Activated CD8-positive, alpha-beta T cell treated with anti-CD3 and anti-CD28 coated beads for 36 hours (primary cell): ENCODE results near the gene NFATC4. TPM values are rescaled to one million over a fixed set of nuclear protein-coding genes. Genes with fewer than 3 reads are reported as not detected.

Experiments used
- ATAC-seq: fragments of 200-7000 bp; cut with Tn5 transposase; one replicate; pipeline ENCODE4 v1.10.0; 2021; ENCODE audit warnings: mild to moderate bottlenecking, moderate library complexity
- CTCF ChIA-PET: fragments of 350-600 bp; sonication (Branson Sonifier 250); formaldehyde crosslinking; loops from one replicate; lab custom pipeline; 2021; ENCODE audit warnings: antibody characterized with exemption; lab: Charles Lee
- POLR2A ChIA-PET: fragments of 350-600 bp; sonication (Branson Sonifier 250); formaldehyde crosslinking; loops from one replicate; lab custom pipeline; 2021; ENCODE audit warnings: antibody characterized with exemption; lab: Charles Lee
- DNase-seq: peaks from one replicate; pipeline ENCODE4 v3.0.0-alpha.2; 2020
- H3K27ac Mint-ChIP-seq: one replicate; pipeline ENCODE4 v1.8.0; 2021; ENCODE audit warnings: mild to moderate bottlenecking, mixed read lengths
- H3K27me3 Mint-ChIP-seq: one replicate; pipeline ENCODE4 v1.8.0; 2021; ENCODE audit warnings: mixed read lengths
- H3K36me3 Mint-ChIP-seq: one replicate; pipeline ENCODE4 v1.8.0; 2021; ENCODE audit warnings: low read depth, mixed read lengths
- H3K4me1 Mint-ChIP-seq: one replicate; pipeline ENCODE4 v1.8.0; 2021; ENCODE audit warnings: low read depth, mixed read lengths
- H3K4me3 Mint-ChIP-seq: one replicate; pipeline ENCODE4 v1.8.0; 2021; ENCODE audit warnings: mild to moderate bottlenecking, moderate library complexity, mixed read lengths
- H3K9me3 Mint-ChIP-seq: one replicate; pipeline ENCODE4 v1.8.0; 2021; ENCODE audit warnings: mixed read lengths
- CTCF ChIP-seq: fragments of 200-600 bp; IDR thresholded peaks from one replicate; pipeline ENCODE4 v1.8.0; 2022; ENCODE audit warnings: antibody characterized with exemption, mild to moderate bottlenecking
- intact Hi-C: fragments of 100-400 bp; cut with micrococcal nuclease; formaldehyde crosslinking; loops from one replicate; pipeline ENCODE4 v1.10.0; 2022
- total RNA-seq, 2 experiments: library from RNA; stranded (reverse); gene quantifications; one replicate each; pipeline ENCODE4 v1.2.3, GENCODE V29; 2021

The NFATC4 gene
- total RNA-seq, 2 experiments from 2014 or later: 1.3 to 2.0 TPM

GRCh38 chr14:24409956-24410355, 42.0 kb downstream of the NFATC4 start:
- Mint-ChIP-seq H3K4me1 (no peaks in the 10 kb centered on the region), H3K27me3 (peaks cover 3% of the 10 kb centered on the region), H3K36me3 (no peaks in the 10 kb centered on the region), H3K27ac (no peak overlapping the region), H3K4me3 (no peak overlapping the region), H3K9me3 (no peaks in the 10 kb centered on the region)
- TF ChIP-seq CTCF: no peak
- ATAC-seq: no peak
- intact Hi-C loops: no loop called here
- no peak for DNase-seq
- POLR2A ChIA-PET: interaction anchor here (1.9 kb wide), 1 partner anchor 14 kb away, joined by 8 read pairs; no protein-coding TSS in a partner anchor
- CTCF ChIA-PET: interaction anchor here (1.0 to 2.8 kb wide), 8 partner anchors 11 to 76 kb away, joined by 3 to 8 read pairs (median 6); partner anchors contain the start of gene NYNRIN

GRCh38 chr14:24411443-24412389, 43.7 kb downstream of the NFATC4 start:
- peak; percentile 49 for DNase-seq
- TF ChIP-seq CTCF: peak; percentile 57
- H3K4me3 Mint-ChIP-seq: no peak overlapping the region
- ATAC-seq: peak; percentile 87
- no peaks in the 10 kb centered on the region for H3K27me3 Mint-ChIP-seq
- H3K4me1 Mint-ChIP-seq: no peaks in the 10 kb centered on the region
- no peaks in the 10 kb centered on the region for H3K9me3 Mint-ChIP-seq
- ChIA-PET CTCF (interaction anchor here (1.1 to 7.0 kb wide), 9 partner anchors 13 to 87 kb away, joined by 3 to 33 read pairs (median 7); partner anchors contain the start of genes CBLN3, KHNYN and NYNRIN), POLR2A (interaction anchor here (0.8 kb wide), 1 partner anchor 64 kb away, joined by 4 read pairs; no protein-coding TSS in a partner anchor)
- no peak overlapping the region for H3K27ac Mint-ChIP-seq
- intact Hi-C loops: no loop called here
- H3K36me3 Mint-ChIP-seq: no peaks in the 10 kb centered on the region

- H3K27ac Mint-ChIP-seq: no peak overlapping the region
- no peak for ATAC-seq
- POLR2A ChIA-PET: interaction anchor here (1.0 kb wide), 1 partner anchor 13 kb away, joined by 4 read pairs; no protein-coding TSS in a partner anchor
These were observed 46.1 kb downstream of the NFATC4 start for GRCh38 chr14:24414077-24414476.

GRCh38 chr14:24414732-24415420, 46.9 kb downstream of the NFATC4 start:
- H3K27me3 Mint-ChIP-seq: peaks cover 2% of the 10 kb centered on the region

More at GRCh38 chr14:24414077-24414476, 46.1 kb downstream of the NFATC4 start:
- Mint-ChIP-seq H3K4me3 (no peak overlapping the region), H3K36me3 (no peaks in the 10 kb centered on the region), H3K4me1 (no peaks in the 10 kb centered on the region), H3K27me3 (peaks cover 2% of the 10 kb centered on the region), H3K9me3 (no peaks in the 10 kb centered on the region)
- no peak for TF ChIP-seq CTCF
- intact Hi-C loops: no loop called here
- CTCF ChIA-PET: interaction anchor here (1.2 to 7.0 kb wide), 5 partner anchors 11 to 80 kb away, joined by 3 to 33 read pairs (median 13); partner anchors contain the start of genes CBLN3 and KHNYN
- no peak for DNase-seq

More at GRCh38 chr14:24414732-24415420, 46.9 kb downstream of the NFATC4 start:
- no peak for DNase-seq
- ChIA-PET CTCF (interaction anchor here (1.5 to 7.0 kb wide), 3 partner anchors 10 to 81 kb away, joined by 3 to 33 read pairs (median 13); no protein-coding TSS in a partner anchor), POLR2A (interaction anchor here (1.0 kb wide), 1 partner anchor 14 kb away, joined by 4 read pairs; no protein-coding TSS in a partner anchor)
- no peaks in the 10 kb centered on the region for H3K36me3 Mint-ChIP-seq
- H3K4me3 Mint-ChIP-seq: no peak overlapping the region
- intact Hi-C loops: no loop called here
- no peak for TF ChIP-seq CTCF
- H3K4me1 Mint-ChIP-seq: no peaks in the 10 kb centered on the region
- no peak for ATAC-seq
- no peaks in the 10 kb centered on the region for H3K9me3 Mint-ChIP-seq
- no peak overlapping the region for H3K27ac Mint-ChIP-seq
